Spinal cord (tissue), 10 donors: ENCODE data around the gene CENPF. TPM values are rescaled to one million over a fixed set of nuclear protein-coding genes. Genes with fewer than 3 reads are reported as not detected.
A peak's percentile ranks its signal among the peaks of the same experiment; 100 is the strongest.
"Not testable (repeated sequence)": the region's sequence is repeated elsewhere in the genome, so short reads cannot be mapped to it uniquely, and the experiment has no call there.

Experiments
- DNase-seq, 6 donors: peaks; one replicate each; pipeline versions ENCODE4 v3.0.0 to v3.0.0-alpha.2; 2013 to 2015; ENCODE audit warnings: low spot score in 6 of 6, low read depth in 4 of 6
- H3K27ac ChIP-seq: one replicate; pipeline ENCODE4 v1.5.1; 2013; ENCODE audit warnings: low read depth, low read length, control low read depth
- H3K27me3 ChIP-seq: one replicate; pipeline ENCODE4 v1.6.1; 2013; ENCODE audit warnings: low read length; ENCODE audit not compliant: control insufficient read depth, insufficient read depth
- H3K36me3 ChIP-seq: one replicate; pipeline ENCODE4 v1.6.1; 2013; ENCODE audit warnings: low read length; ENCODE audit not compliant: control insufficient read depth, insufficient read depth
- H3K4me1 ChIP-seq: one replicate; pipeline ENCODE4 v1.6.1; 2013; ENCODE audit warnings: low read length; ENCODE audit not compliant: control insufficient read depth, insufficient read depth
- H3K4me3 ChIP-seq: one replicate; pipeline ENCODE4 v1.5.1; 2013; ENCODE audit warnings: low read depth, low read length, control low read depth
- H3K9me3 ChIP-seq: one replicate; pipeline ENCODE4 v1.6.1; 2013; ENCODE audit warnings: low read length; ENCODE audit not compliant: control insufficient read depth, insufficient read depth
- WGBS: methylation state at CpG from one replicate; pipeline ENCODE4 v1.1.5; 2013; ENCODE audit warnings: missing lambda C conversion rate; ENCODE audit not compliant: insufficient coverage; 5-methylcytosine and 5-hydroxymethylcytosine counted together
- polyA plus RNA-seq, 2 donors: library from polyadenylated mRNA; unstranded; fragments of 120-200 nt; gene quantifications; one replicate each; pipeline ENCODE4 v1.2.1, GENCODE V29; 2013; ENCODE audit not compliant: insufficient read length in 2 of 2
- total RNA-seq, 2 donors: library from RNA; depleted of rRNA in 1 of 2; stranded (reverse); fragments of 120-200 nt in 1 of 2; fragments of >200 nt in 1 of 2; gene quantifications; one replicate each; pipeline versions ENCODE4 v1.2.3 to v1.2.4, GENCODE V29; 2013 to 2014
- donor health status: healthy.

The CENPF gene
- total and polyA plus RNA-seq, 4 donors = 22.4 to 46.6 (median 43.9) TPM

GRCh38 chr1:214604523-214604922 lies 1.5 kb downstream of the CENPF start:
- H3K9me3 ChIP-seq = no peaks in the 10 kb centered on the region
- DNase-seq = no peak
- peak overlapping the region; percentile 81 for H3K4me3 ChIP-seq

GRCh38 chr1:214605484-214605883 lies 2.5 kb downstream of the CENPF start:
- WGBS = 98% methylated on average over 32 of the region's 32 CpGs
- peaks cover 20% of the 10 kb centered on the region for H3K36me3 ChIP-seq
- not testable (repeated sequence) for DNase-seq, H3K9me3 ChIP-seq, H3K27me3 ChIP-seq, H3K27ac ChIP-seq, H3K4me3 ChIP-seq, H3K4me1 ChIP-seq

More at GRCh38 chr1:214604523-214604922, 1.5 kb downstream of the CENPF start:
- Histone ChIP-seq H3K27me3 (no peaks in the 10 kb centered on the region), H3K4me1 (peaks cover 5% of the 10 kb centered on the region), H3K36me3 (peaks cover 20% of the 10 kb centered on the region), H3K27ac (no peak overlapping the region)

GRCh38 chr1:214605933-214606925 lies 3.2 kb downstream of the CENPF start:
- WGBS = 99% methylated on average over 33 of the region's 63 CpGs
- H3K4me1 ChIP-seq, H3K4me3 ChIP-seq: not testable (repeated sequence)

GRCh38 chr1:214607492-214608215 lies 4.7 kb downstream of the CENPF start:
- 100% methylated on average over 19 of the region's 21 CpGs for WGBS
- not testable (repeated sequence) for H3K27me3 ChIP-seq, H3K9me3 ChIP-seq, H3K27ac ChIP-seq, H3K4me1 ChIP-seq, H3K4me3 ChIP-seq, DNase-seq
- H3K36me3 ChIP-seq = peaks cover 20% of the 10 kb centered on the region

More at GRCh38 chr1:214605933-214606925, 3.2 kb downstream of the CENPF start:
- H3K9me3 ChIP-seq, H3K27ac ChIP-seq, DNase-seq, H3K27me3 ChIP-seq: not testable (repeated sequence)
- peaks cover 20% of the 10 kb centered on the region for H3K36me3 ChIP-seq

GRCh38 chr1:214608216-214608783 lies 5.3 kb downstream of the CENPF start:
- 98% methylated on average over 39 of the region's 45 CpGs for WGBS
- H3K36me3 ChIP-seq = peaks cover 20% of the 10 kb centered on the region
- not testable (repeated sequence) for H3K4me1 ChIP-seq, H3K27me3 ChIP-seq, H3K4me3 ChIP-seq, DNase-seq, H3K27ac ChIP-seq, H3K9me3 ChIP-seq

GRCh38 chr1:214608817-214609216 lies 5.8 kb downstream of the CENPF start:
- H3K27me3 ChIP-seq, H3K9me3 ChIP-seq, H3K4me1 ChIP-seq, H3K4me3 ChIP-seq, H3K27ac ChIP-seq, DNase-seq: not testable (repeated sequence)
- 97% methylated on average over 23 of the region's 43 CpGs for WGBS
- H3K36me3 ChIP-seq = peaks cover 20% of the 10 kb centered on the region

- WGBS = no CpG with 5 or more reads among the region's 1 CpG
- no peak overlapping the region for H3K4me3 ChIP-seq
- DNase-seq = no peak
- peaks cover 2% of the 10 kb centered on the region for H3K9me3 ChIP-seq
- H3K4me1 ChIP-seq = no peaks in the 10 kb centered on the region
- H3K27me3 ChIP-seq = no peaks in the 10 kb centered on the region
- peaks cover 20% of the 10 kb centered on the region for H3K36me3 ChIP-seq
- H3K27ac ChIP-seq = no peak overlapping the region
Observed at GRCh38 chr1:214609692-214610091, 6.7 kb downstream of the CENPF start.

- H3K4me3 ChIP-seq, H3K4me1 ChIP-seq, H3K9me3 ChIP-seq, DNase-seq, H3K27me3 ChIP-seq, H3K27ac ChIP-seq: not testable (repeated sequence)
- peaks cover 20% of the 10 kb centered on the region for H3K36me3 ChIP-seq
Observed at GRCh38 chr1:214610136-214610535, 7.1 kb downstream of the CENPF start.

- Histone ChIP-seq H3K27me3 (no peaks in the 10 kb centered on the region), H3K4me1 (no peaks in the 10 kb centered on the region), H3K36me3 (no peaks in the 10 kb centered on the region), H3K4me3 (no peak overlapping the region), H3K27ac (no peak overlapping the region), H3K9me3 (peaks cover 2% of the 10 kb centered on the region)
- DNase-seq = no peak
- WGBS = 96% methylated on average over 3 of the region's 6 CpGs
Observed at GRCh38 chr1:214615109-214615508, 12.1 kb downstream of the CENPF start.
